ENCODE measurements around the gene VGLL2.

The VGLL2 gene, protein sequence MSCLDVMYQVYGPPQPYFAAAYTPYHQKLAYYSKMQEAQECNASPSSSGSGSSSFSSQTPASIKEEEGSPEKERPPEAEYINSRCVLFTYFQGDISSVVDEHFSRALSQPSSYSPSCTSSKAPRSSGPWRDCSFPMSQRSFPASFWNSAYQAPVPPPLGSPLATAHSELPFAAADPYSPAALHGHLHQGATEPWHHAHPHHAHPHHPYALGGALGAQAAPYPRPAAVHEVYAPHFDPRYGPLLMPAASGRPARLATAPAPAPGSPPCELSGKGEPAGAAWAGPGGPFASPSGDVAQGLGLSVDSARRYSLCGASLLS

GRCh38 chr6:117265410-117266256 lies at the start of gene VGLL2:
VGLL2 (plus strand) TSS chr6:117265558; CDS start chr6:117265764, 206 bp downstream.
- DNase-seq, result peak; percentile 80

- no peak for DNase-seq
These were observed 42.5 kb upstream of the VGLL2 start for GRCh38 chr6:117222861-117223260.

DNA sequence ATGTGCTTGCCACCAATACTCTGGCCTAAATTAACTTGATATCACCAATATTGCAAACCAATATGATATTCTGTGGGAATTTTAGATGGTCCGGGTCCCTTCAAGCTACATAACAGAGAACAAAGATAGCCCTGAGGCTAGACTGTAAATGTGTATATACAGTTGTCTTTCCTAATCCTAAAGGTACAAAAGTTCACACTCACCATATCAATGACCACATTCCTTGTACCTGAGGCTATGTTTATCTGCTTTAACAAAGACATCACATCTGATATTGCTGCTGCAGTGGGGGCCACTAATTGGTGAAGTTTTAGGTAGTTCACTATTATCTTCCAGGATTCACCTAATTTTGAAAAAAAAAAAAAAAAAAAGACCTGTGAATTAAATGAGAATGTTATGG lies 38.6 kb upstream of the VGLL2 start:
- DNase-seq, result no peak

GRCh38 chr6:117227245-117227962 lies 38.0 kb upstream of the VGLL2 start:
- no peak for DNase-seq

DNA sequence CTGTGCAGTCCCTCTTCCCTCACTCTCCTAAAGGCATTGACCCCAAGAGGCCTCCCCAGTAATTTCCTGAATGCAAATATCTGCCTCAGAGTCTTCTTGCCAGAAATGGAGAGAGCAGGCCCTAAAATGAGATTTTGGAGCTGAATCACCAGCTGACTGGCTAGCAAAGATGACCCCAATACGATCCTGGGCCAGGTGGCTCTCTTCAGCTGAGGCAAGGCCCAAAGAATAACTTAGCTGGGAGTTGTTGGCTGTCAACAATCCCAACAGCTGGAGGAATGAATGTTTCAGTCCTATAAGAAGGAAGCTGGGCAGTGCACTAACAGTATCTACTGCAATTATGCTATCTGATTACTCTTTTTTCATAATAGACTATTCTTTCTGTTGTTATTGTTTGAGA lies 37.2 kb upstream of the VGLL2 start:
- no peak for DNase-seq

DNA sequence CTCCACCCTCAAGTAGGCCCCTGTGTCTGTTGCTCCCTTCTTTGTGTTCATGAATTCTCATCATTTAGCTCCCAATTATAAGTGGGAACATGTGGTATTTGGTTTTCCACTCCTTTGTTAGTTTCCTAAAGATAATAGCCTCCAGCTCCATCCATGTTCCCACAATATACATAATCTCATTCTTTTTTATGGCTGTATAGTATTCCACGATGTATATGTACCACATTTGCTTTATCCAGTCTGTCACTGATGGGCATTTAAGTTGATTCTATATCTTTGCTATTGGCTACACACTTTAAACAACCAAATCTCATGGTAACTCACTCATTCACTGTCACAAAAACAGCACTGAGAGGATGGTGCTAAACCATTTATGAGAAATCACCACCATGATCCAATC lies 35.5 kb upstream of the VGLL2 start:
- no peak for DNase-seq

DNA sequence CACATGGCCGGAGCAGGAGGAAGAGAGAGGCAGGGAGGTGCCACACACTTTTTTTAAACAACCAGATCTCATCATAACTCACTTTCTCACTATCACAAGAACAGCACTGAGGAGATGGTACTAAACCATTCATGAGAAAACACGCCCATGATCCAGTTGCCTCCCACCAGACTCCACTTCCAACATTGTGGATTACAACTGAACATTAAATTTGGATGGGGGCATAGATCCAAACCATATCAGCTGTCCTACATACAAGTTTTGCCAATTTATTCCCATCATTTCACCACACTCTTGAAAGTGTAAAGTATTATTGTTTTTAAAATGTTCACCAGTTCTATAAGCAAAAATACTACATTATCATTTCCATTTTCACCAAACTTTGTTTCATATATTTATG lies 33.9 kb upstream of the VGLL2 start:
- DNase-seq, result no peak

- DNase-seq, result no peak
These were observed 33.2 kb upstream of the VGLL2 start for GRCh38 chr6:117232196-117232595.

DNA sequence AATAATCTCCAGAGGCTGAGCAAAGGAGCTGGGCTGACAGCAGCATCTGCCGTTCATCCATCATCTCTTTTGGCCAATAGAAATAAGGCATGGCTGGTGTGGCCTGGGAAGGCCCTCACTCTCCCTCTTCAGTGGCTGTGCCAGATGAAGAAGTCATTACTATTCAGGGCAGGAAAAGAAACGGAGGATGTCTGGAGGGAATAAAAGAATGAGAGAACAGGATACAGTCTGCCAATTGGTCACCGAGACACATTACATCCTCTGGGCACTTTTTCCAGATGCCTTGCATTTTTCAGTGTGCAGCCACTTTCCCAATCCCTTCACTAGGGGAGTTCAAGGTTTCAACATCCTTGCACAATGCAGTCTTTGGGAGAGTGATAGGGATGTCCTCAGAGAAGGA lies 32.2 kb upstream of the VGLL2 start:
- DNase-seq, result no peak

- DNase-seq, result no peak
These were observed 27.8 kb upstream of the VGLL2 start for GRCh38 chr6:117237561-117237960.

DNA sequence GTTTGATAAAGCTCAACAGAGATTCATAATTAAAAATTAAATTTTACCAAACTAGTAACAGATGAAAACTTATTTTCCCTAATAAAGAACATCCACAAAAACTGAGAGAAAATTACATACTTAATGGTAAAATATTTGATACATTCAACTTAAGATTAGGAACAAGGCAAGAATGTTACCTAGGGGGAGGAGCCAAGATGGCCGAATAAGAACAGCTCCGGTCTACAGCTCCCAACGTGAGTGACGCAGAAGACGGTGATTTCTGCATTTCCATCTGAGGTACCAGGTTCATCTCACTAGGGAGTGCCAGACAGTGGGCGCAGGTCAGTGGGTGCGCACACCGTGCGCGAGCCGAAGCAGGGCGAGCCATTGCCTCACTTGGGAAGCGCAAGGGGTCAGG lies 20.8 kb upstream of the VGLL2 start:
- DNase-seq, result peak; percentile 21

DNA sequence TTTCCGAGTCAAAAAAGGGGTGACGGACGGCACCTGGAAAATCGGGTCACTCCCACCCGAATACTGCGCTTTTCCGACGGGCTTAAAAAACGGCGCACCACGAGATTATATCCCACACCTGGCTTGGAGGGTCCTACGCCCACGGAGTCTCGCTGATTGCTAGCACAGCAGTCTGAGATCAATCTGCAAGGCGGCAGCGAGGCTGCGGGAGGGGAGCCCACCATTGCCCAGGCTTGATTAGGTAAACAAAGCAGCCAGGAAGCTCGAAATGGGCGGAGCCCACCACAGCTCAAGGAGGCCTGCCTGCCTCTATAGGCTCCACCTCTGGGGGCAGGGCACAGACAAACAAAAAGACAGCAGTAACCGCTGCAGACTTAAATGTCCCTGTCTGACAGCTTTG lies 20.4 kb upstream of the VGLL2 start:
- DNase-seq, result peak; percentile 67

DNA sequence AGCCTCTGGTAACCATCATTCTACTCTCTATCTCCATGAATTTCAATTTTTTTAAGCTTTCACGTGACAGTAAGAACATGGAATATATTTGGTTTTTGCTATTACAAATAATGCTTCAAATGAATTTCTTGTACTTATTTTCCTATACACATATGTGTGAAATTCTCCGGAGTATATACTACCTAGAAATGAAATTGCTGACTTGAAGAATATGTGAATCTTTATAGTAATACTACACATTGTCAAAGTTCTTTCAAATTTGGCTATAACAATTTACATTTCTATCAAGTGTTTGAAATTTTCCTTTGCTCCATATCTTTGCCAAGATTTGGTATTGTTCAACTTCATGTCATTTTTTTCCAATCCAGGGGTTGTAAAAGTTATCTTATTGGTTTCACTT lies 11.6 kb upstream of the VGLL2 start:
- no peak for DNase-seq

DNA sequence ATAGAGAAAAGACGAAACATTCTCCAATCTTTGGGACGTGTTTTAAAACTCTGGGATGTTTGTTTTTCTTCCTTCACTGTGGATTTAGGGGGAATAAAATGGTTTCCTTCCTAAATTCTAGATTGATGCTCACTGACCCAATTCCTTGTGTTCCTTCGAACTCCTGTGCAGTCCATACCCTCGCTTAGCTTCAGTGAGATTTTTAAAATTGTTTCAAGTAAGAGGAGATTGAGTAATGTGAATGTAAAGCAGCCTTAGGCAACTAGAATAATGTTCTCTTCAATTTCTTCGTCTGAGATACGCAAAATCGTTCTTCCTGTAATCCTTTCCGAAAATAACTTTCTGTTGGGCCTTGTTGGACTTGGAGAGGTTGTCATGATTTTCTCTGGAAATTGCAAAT lies 2.6 kb upstream of the VGLL2 start:
- no peak for DNase-seq

DNA sequence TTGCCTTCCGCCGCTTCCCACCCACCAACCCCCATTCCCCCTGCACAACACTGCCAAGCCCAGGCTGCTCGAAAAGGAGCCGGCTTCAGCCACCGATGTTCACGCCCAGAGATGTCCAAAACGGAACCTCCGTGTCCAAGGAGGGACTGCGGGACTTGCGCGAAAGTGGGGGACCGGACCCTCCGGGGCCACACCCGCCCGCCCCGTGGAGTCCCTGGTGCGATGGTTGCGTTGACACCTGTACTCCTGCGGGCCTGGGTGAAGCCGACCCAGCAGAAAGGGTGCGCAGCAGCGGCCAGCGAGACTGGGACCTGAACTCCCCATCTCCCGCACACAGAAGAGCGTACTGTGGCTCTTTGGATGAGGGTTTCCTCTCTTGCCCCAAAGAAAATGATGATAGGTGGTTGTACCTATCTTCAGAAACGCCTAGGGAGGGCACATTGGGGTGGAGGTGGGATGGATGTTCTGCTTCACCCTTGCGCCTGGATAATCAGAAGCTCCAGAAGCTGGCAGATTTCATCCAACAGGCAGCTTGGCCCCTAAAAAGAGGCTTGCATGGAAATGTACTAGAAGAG lies 1.9 kb upstream of the VGLL2 start:
- DNase-seq, result no peak

GRCh38 chr6:117264369-117264691 lies 1.0 kb upstream of the VGLL2 start:
- DNase-seq, result no peak

GRCh38 chr6:117264692-117265409 lies 507 bp upstream of the VGLL2 start:
- peak; percentile 72 for DNase-seq

DNA sequence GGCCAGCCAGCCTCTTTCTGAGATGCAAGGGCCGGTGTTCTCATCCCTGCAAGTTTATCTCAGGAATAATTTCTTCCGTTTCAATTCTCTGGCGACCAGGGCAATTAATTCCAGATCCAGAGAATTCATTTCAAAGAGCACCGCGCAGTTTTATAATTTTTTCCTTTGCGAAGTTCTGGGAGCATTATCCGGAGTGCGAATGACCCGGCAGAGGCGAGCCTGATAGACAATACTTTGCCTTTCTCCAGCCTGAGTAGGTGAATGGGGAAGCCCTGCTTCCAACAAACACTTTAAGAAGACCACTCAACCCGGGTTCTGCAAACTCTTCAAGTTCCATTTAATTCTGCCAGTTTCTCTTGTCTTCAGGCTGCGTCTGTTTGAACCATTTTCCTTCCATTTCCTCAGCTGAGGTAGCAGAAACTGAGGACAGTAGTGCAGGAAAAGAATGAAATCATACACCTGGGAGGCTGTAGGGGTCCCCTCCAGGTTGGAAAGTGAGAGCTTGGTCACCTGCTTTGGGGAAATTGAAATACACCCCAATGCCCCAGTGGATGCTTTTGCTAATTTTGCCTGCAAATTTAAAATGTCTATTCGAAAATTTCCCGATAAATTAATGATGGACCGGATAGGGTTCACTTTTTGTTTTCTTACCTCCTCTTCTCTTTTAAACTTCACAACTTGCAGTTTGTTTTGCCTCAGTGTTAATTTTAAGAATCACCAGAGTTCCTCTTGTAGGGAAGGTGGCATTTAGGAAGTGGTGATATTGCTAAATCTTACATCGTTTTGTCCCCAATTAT lies 1.1 kb downstream of the VGLL2 start:
- no peak for DNase-seq

GRCh38 chr6:117267054-117267347 lies 1.6 kb downstream of the VGLL2 start:
- DNase-seq, result no peak

GRCh38 chr6:117267766-117268534 lies 2.6 kb downstream of the VGLL2 start:
- DNase-seq, result no peak

DNA sequence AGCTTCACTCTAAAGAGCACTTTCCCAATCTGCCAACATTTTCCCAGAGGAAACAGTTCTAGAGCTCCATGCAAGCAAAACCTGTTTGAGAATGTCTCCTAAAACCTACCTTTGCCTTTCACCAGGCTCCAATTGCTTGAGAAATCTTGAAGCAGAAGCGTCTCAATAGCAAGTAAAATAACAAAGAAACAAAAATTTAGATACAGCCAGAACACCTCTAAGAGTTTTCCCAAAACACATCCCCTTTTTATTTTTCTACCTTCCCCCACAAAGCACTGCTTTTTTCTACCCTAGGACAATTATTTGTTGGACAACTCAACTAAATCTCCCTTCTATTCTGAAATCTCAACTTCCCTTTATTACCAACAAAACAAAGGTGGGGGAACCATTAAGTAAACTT lies 3.6 kb downstream of the VGLL2 start:
- no peak for DNase-seq

Data from NCI-H774 (cell line).